NCI-H1048 (cell line): ENCODE results near the gene ITIH2.

Experiments used
- DNase-seq: peaks from one replicate; lab custom pipeline; 2025; lab: John Stamatoyannopoulos, UW

Gene ITIH2

GRCh38 chr10:7795605-7796004 is 92.5 kb downstream of the ITIH2 start:
- no peak for DNase-seq

- no peak for DNase-seq
These were observed 94.5 kb downstream of the ITIH2 start for GRCh38 chr10:7797582-7797981.
